ENCODE measurements around the gene DENND4A. TPM values are rescaled to one million over a fixed set of nuclear protein-coding genes. Genes with fewer than 3 reads are reported as not detected.

The DENND4A gene
- total and polyA plus RNA-seq, 10 of the 15 experiments (the other 5 are each of a cell fraction or from before 2014, with no cell fraction given): 14.2 to 81.8 (median 34.1) TPM

- TF ChIP-seq ZBTB11 (CRISPR knock-in tag; IDR thresholded peaks at IDR 0.05): no peak
- no peak for TF ChIP-seq PRDM15 (CRISPR knock-in tag; IDR thresholded peaks at IDR 0.05)
- no peak for TF ChIP-seq ZNF217 (IDR thresholded peaks at IDR 0.05)
- TF ChIP-seq PBX3 (IDR thresholded peaks at IDR 0.05; ENCODE audit: insufficient replicate concordance, low read depth, low read length): peak; percentile 86
- no peak for TF ChIP-seq POLR2AphosphoS2 (IDR thresholded peaks at IDR 0.05; ENCODE audit: low read depth, low read length)
- peak; percentile 99 for TF ChIP-seq IKZF1 (conservative IDR thresholded peaks at IDR 0.05)
- no peak; the same call in 1 of the 2 replicates for TF ChIP-seq SPI1 (IDR thresholded peaks at IDR 0.05; ENCODE audit: borderline replicate concordance, insufficient read depth, low read depth, low read length)
- TF ChIP-seq ETV6 (conservative IDR thresholded peaks at IDR 0.05 in 1 of 2, IDR thresholded peaks at IDR 0.05 in 1 of 2; ENCODE audit: borderline replicate concordance in 1 of 2, low read depth in 1 of 2): peak in 1 of 2 experiments; percentile 83; a peak in 2 of 4 replicates
- TF ChIP-seq MYB (IDR thresholded peaks at IDR 0.05; ENCODE audit: borderline replicate concordance, low read depth, low read length): peak; percentile 95
- TF ChIP-seq TCF12 (IDR thresholded peaks at IDR 0.05; ENCODE audit: low read depth, low read length): peak; percentile 90
- peak; percentile 97 for TF ChIP-seq EED (IDR thresholded peaks at IDR 0.05; ENCODE audit: low read depth)
- peak; percentile 97 for TF ChIP-seq TBL1XR1 (IDR thresholded peaks at IDR 0.05; ENCODE audit: low read depth, low read length)
- no peak for TF ChIP-seq BCLAF1 (IDR thresholded peaks at IDR 0.05)
- peak; percentile 99 for TF ChIP-seq RELA (IDR thresholded peaks at IDR 0.05; ENCODE audit: borderline replicate concordance, partially characterized antibody)
- TF ChIP-seq ZSCAN29 (IDR thresholded peaks at IDR 0.05): no peak
Measured at GRCh38 chr15:65792138-65792987, at the start of gene DENND4A (continued).

Measured in GM12878 (cell line).